Central memory CD4-positive, alpha-beta T cell (primary cell): Measurements from ENCODE around the gene CNTN4.

ENCODE experiments used
- DNase-seq: peaks from one replicate; pipeline ENCODE4 v3.0.0; 2022

Gene CNTN4

GRCh38 chr3:2423143-2423542 lies 324.5 kb downstream of the CNTN4 start:
- no peak for DNase-seq

GRCh38 chr3:2441558-2441957 lies 342.9 kb downstream of the CNTN4 start:
- no peak for DNase-seq

GRCh38 chr3:2446146-2446545 lies 347.5 kb downstream of the CNTN4 start:
- DNase-seq, result no peak

GRCh38 chr3:2452249-2452648 lies 353.6 kb downstream of the CNTN4 start:
- no peak for DNase-seq

GRCh38 chr3:2454865-2455264 lies 356.2 kb downstream of the CNTN4 start:
- no peak for DNase-seq

GRCh38 chr3:2456788-2457187 lies 358.1 kb downstream of the CNTN4 start:
- no peak for DNase-seq

- DNase-seq, result no peak
These were observed 360.1 kb downstream of the CNTN4 start for GRCh38 chr3:2458816-2459215.

GRCh38 chr3:2465842-2466241 lies 367.2 kb downstream of the CNTN4 start:
- DNase-seq, result no peak

GRCh38 chr3:2468816-2469215 lies 370.1 kb downstream of the CNTN4 start:
- DNase-seq, result no peak

GRCh38 chr3:2476996-2477395 lies 378.3 kb downstream of the CNTN4 start:
- DNase-seq, result no peak

- no peak for DNase-seq
These were observed 379.0 kb downstream of the CNTN4 start for GRCh38 chr3:2477620-2478019.

GRCh38 chr3:2484162-2485026 lies 385.7 kb downstream of the CNTN4 start:
- no peak for DNase-seq

- DNase-seq, result no peak
These were observed 386.3 kb downstream of the CNTN4 start for GRCh38 chr3:2485027-2485375.

- no peak for DNase-seq
These were observed 397.1 kb downstream of the CNTN4 start for GRCh38 chr3:2495746-2496145.

GRCh38 chr3:2504912-2505311 lies 406.2 kb downstream of the CNTN4 start:
- no peak for DNase-seq

- no peak for DNase-seq
These were observed 408.1 kb downstream of the CNTN4 start for GRCh38 chr3:2506776-2507175.

- DNase-seq, result no peak
These were observed 412.0 kb downstream of the CNTN4 start for GRCh38 chr3:2510591-2511145.

- no peak for DNase-seq
These were observed 412.7 kb downstream of the CNTN4 start for GRCh38 chr3:2511356-2511755.

GRCh38 chr3:2512881-2513280 lies 414.2 kb downstream of the CNTN4 start:
- no peak for DNase-seq

- DNase-seq, result no peak
These were observed 415.3 kb downstream of the CNTN4 start for GRCh38 chr3:2513986-2514385.

GRCh38 chr3:2516762-2517441 lies 418.2 kb downstream of the CNTN4 start:
- DNase-seq, result no peak

GRCh38 chr3:2517500-2518172 lies 419.0 kb downstream of the CNTN4 start:
- DNase-seq, result no peak

GRCh38 chr3:2523281-2523836 lies 424.7 kb downstream of the CNTN4 start:
- no peak for DNase-seq
